Measurements from ENCODE around the gene TFIP11.

TFIP11 gene

DNA sequence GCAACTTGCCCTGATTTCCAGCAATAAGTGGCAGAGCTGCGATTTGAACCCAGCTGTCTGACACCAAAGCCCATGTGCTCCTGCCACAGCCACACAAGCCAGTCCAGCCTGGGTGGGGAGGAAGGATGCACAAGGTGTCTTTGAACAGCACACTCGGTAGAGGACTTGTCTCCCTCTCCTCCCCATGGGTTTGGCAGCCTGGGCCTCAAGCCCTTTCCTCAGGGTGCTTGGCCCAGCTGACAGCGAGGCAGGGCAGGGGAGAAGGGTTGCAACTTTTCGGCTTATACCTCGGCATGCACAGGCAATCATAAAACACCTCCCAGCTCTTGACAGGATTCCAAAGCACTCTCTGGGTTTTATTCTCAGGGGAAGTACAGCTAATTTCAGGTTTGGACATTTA, 63.9 kb downstream of the TFIP11 start:
- DNase-seq (ENCODE audit: low read depth in 2 of 2): no peak

DNA sequence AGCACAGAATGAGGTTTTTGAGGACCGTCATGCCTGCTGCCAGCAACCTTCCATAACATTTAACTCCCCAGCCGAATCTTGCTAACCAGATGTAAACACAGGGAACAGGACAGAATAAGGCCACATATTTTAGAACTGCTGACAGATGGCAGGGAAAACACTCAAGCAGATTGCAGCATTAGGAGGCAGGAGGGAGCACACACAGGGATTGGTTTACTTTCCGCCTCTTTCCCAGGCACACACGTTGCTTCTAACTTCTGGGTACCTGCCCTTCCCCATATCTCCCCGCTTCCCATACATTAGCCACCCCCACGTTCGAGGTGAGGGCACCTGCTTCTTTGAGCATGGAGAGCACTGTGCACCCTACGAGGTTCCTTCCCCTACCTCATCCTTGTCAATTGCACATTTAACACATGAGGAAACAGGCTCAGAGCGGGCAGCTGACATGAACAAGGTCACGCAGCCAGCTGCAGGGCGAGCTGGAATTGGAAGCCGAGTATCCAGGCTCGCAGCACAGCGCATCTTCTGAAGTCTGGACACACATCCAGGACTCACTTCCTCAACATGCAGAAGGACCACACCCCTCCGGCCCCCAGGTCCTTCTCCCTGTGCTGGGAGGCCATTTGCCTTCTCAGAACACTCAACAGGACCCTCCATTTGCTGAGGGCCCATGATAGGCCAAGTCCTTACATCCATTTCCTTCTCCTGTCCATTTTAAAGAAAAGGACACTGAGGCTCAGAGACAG, 64.5 kb downstream of the TFIP11 start:
- no peak for DNase-seq (ENCODE audit: low read depth in 2 of 2)

DNA sequence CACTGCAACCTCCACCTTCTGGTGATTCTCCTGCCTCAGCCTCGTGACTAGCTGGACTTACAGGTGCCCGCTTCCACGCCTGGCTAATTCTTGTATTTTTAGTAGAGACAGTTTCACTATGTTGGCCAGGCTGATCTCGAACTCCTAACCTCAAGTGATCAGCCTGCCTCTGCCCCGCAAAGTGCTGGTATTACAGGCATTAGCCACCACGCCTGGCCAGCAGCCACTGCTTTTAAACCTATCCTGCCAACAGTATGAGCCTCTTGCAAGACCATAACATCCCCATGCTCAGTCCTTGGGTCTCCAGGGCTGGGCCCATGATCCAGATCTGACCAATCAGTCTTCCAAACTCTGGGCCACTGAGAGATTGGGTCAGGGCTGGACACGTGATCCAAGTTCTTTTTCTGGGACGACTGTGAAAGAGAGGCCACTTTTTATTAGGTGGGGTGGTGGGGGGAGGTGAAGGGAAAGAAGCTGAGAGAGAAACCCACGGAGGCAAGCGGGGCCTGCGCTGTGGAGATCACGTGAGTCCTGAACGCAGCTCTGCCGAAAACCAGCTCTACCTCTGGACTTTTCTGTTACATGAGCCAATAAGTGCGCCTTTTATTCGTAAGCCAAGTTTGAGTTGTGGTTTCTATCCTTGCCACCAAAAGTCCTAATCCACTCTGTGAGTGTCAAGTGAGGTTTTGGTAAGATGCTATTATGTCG, 65.3 kb downstream of the TFIP11 start:
- no peak for DNase-seq (ENCODE audit: low read depth in 2 of 2)

DNA sequence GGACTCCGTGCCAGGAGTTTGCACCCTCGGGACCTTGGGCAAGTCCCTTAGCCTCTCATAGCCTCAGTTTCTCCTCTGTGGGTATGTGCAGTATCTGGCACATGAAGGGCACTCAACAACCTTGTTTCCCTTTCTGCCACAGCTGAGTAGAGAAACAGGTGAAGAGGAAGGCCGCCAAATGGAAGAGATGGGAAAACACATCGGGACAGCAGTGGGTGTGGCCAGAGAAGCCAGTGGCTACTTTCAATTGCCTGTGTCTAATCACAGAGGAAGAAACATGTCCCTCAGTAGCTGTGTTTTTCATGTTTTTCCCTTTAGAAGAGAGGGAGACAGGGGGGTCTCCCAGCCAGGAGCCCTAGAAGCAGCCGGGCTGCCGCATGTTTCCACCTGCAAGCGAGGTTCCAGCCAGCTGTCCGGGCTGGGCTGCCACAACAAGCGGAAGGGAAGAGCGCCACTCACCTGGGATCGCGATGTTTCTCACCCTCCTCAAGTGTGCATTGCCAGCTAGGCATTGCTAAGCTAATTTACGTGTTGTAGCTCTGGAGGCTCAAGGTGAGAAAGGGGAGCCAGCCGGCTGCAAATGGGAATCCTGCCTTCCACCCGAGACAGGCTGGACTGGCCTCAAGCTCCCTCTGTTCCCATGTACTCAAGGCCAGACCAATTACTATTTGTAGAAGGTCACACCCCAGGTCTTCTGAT, 66.5 kb downstream of the TFIP11 start:
- no peak for DNase-seq (ENCODE audit: low read depth in 2 of 2)

DNA sequence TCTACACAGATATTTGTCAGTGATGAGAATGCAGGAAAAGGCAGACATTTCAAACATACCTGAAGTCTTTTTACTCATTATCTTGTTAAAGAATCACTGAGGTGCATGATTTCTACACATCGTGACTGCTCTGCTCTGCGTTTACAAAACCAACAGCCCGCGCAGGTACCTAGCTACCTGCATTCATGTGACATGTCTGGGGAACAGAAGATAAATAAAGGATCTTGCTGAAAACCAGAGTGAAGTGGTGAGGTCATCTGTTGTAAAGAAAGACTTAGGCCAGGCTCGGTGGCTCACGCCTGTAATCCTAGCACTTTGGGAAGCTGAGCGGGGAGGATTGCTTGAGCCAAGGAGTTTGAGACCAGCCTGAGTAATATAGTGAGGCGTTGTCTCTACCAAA, 67.5 kb downstream of the TFIP11 start:
- no peak for DNase-seq (ENCODE audit: low read depth in 2 of 2)

DNA sequence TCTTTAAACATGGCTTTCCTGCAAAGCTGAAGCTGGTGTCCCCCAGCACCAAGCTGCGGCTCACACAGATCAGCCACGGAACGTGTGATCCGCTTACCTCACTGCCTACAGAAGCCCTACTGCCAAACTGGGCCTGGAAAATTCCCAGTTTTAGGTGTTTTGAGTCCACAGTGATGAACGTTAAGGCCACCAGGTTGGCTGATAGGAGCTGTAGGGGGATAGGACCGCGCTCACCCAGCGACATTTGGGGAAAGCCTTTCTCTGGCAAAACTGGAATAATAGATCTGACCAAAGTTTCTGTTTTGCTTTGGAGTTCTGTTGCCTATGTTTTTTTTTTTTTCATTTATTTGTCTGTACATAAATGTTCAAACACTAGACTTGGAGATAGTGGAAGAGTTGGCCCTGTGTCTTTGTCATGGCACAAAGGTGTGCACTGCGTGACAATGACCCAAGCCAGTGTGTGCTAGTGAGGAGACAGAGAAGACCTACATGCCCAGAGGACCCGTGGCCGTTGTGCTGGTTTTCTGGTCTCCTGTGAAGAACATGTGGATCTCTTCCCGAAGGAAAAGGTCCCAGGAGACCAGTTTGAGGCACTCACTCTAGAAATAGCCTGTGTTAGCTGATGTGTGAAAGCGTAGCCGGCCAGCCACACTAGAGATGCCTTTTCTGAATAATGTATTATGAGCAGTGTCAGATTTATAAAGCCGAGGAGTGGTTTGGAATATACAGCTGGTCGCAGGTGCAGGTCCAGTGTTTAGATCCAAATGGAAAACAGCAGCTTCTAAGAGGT, 68.2 kb downstream of the TFIP11 start:
- DNase-seq (ENCODE audit: low read depth in 2 of 2): no peak

DNA sequence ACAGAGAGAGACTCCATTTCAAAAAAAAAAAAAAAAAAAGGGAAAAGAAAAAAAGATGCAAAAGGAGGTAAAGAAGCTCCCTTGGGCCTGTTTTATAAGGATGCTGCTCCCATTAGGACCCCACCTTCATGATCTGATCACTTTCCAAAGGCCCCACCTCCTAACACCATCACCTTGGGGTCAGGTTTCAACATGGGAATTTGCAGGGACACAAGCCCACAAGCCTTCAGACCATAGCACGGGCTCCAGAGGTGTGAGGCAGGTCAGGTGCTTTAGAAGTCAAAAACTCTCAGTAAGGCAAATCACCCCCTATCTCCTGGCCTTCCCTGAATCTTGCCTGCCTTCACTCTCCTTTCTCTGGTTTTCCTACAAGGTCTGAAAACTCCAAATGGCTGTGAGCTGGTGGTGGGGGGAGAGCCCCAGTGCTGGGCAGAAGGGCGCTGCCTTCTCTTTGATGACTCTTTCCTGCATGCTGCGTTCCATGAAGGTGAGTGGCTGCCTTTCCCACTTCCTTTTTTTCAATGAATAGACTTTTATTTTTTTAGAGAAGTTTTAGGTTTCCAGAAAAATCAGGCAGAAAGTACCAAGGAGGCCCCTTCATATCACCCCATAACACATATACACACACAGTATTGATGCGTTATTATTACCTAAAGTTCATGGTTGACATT, 70.1 kb downstream of the TFIP11 start:
- DNase-seq (ENCODE audit: low read depth in 2 of 2): no peak
